ENCODE data around the gene ARAP1.

ARAP1 gene

DNA sequence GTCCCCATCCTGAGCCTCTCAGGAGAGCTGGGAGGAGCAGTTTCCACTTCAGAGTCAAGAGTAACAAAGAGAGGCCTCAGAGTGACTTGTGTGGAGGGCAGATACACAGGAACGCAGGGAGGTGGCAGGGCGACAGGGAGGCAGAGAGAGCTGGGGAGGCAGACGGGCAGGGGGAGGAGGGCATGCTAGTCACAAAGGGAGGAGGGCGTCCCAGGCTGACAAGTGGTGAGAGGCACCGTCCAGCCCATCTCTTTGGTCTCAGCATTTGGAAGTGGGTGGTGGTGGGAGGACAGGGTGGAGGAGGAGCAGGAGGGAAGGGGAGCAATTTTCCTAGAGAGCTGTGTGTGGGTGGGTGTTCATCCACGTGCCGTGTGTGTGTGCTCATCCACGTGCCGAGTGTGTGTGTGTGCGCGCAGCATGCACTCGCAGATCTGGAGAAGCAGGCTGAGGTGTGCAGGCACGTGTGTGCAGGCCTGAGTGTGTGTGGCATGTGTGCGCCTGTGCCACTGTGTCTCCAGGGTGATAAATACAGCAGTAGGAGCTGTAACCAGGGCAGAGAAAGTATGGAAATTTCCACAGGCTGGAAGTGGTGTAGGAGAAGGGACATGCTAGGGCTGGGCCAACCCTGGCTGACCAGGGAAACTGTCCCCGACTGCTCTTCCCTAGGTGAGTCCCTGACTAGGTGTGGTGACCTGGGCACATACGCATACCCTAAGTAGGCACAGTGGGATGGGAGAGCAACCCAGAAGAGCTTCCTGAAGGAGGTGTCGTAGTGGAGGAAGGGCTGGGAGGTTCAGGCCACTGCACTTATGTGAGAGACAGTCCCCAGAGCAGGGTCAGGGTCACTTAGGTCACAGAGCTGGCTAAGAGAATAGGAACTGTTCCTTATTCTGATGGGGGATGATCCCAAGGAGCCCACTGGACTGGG is 70.7 kb downstream of the ARAP1 start:
- no peak for DNase-seq

DNA sequence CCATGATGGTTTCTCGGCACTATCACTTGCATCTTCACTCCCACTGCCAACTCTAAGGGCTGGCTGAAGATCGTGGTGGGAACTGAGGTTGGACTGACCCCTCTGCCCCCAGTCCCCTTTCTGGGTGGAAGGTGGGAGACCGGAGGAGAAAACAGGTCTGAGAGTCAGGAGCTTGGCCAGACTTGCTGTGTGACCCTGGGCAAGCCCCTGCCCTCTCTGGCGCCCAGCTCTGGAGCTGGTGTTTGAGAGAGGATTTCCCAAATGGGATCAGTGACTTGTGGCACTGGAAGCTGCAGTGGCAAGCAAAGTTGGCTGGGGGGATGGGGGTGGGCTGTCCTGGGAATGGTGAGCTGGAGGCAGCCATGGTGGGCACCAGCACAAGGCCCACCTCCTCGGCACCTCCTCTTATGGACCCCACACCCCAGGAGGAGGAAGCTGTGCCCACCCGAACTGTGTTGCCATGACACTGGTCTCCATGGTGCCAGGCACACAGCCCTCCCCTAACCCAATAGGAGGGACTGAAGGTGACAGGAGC is 71.5 kb downstream of the ARAP1 start:
- no peak for DNase-seq

DNA sequence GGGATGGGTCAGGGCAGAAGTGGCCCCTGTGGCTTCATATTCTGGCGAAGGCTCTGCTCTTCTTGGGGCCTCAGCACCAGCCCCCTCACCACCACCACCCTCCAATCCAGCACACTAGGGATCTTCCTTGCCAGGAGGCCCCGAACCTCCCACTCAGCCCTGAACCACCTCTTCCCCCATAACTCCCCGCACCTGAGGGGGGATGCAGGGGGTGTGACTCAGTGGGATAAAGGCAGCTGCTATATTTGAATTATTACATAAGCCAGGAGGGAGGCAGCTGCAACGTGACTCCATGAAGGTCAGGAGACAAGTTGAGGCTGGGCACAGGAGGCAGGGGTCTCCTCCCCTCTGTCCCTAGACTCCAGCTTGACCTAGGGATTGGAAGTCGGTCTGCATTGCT is 72.3 kb downstream of the ARAP1 start:
- DNase-seq: no peak

DNA sequence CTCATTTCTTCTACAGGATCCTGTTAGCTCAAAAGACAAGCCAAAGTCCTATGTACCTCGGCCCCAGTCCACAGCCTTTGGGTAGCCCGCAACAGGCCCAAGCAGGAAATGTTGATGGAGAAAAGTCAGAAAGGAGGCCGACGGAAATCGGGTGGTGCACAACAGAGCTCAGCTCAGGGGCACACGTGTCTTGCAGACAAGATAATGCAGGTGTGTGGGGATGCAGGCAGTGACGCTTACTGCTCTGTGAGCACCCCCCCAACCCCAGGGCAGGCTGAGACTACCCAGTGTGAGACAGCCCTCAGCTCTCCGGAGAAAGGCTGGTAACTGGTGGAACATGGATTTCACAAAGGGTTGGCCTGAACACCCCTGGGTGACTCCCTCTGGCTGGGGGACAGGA is 73.7 kb downstream of the ARAP1 start:
- DNase-seq: no peak

DNA sequence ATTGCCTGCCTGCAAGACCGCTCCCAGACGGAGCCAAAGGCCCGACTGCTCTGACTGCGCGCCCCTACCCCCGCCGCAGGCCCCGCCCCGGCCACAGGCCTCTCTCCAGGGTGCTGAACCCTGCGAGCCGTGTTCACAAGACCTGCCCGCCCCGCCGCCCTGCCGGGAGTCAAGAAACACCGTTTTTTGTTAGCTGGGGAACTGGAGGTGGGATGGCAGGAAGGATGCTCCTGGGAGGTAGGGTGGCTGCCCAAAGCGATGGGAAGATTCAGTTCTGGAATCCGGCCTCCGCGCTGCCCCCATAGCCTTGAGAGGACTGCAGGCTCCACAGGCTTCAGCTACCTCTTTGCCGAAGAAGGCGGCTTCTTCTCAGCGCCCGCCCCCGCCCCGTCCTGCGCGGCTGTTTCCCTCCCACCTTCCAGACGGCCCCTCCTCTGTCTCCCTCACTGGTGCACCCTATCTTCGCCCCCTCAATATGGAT is 75.3 kb downstream of the ARAP1 start:
- peak; percentile 85 for DNase-seq

DNA sequence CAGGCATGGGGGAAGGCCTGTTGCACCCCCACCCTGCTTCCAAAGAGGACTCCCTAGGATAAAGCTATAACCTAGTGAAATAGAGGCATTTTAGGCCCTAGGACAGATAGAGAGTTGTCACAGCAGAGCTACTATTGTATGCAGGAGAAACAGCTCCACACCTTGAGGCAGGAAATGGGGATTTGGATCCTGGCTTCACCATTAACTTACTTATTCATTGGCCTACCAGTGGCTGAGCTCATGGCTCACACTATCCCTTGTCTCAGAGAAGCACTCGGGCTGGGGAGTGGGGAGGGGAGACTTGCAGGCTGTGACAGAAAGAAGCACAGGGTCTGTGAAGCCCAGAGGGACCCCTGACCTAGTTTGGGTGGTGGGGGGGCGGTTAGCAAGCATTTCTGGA is 77.0 kb downstream of the ARAP1 start:
- DNase-seq: no peak

DNA sequence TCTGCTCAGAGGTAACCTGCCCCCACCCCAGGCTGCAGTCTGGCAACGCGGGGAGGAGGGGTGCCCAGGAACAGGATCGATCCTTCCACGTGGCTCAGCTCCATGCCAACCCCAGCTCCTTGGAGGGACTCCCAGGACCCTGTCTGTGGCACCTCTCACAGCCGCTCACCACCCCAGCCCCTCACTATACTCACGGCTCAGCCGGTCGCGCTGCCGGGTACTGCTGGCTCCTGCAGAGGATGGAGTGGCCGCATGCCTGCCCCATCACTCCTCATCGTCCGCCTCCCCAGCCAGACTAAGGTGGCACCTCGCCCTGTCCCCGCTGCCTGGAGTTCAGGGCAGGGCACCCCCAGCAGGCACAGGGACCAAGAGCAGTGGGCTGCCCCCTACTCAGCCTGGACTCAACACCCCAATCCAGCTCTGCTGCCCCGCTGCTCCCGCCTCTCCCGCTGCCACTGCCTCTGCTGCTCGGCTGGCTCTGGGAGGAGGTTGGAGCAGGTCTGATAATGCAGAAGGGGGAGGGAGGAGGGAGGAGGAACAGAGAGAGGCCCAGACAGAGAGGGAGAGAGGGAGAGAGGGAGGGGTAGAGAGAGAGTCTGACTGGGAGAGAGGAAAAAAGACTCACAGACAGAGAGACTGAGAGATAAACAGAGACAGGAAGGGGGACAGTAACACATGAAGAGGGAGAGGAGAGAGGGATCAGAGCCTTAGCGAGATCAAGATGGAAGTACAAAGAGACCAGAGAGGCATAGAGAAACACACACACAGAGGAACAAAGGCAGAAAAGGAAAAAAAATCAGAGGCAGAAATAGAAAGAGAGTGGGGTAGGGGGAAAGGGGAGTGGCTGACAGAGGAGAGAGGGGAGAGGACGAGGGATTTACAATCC is 78.0 kb downstream of the ARAP1 start, which contains the start of gene PDE2A:
Gene PDE2A, minus strand, starts transcription at position 480 of the 886 bp plus-strand sequence. Its CDS starts 215 bp downstream, at position 265.
- DNase-seq: no peak

DNA sequence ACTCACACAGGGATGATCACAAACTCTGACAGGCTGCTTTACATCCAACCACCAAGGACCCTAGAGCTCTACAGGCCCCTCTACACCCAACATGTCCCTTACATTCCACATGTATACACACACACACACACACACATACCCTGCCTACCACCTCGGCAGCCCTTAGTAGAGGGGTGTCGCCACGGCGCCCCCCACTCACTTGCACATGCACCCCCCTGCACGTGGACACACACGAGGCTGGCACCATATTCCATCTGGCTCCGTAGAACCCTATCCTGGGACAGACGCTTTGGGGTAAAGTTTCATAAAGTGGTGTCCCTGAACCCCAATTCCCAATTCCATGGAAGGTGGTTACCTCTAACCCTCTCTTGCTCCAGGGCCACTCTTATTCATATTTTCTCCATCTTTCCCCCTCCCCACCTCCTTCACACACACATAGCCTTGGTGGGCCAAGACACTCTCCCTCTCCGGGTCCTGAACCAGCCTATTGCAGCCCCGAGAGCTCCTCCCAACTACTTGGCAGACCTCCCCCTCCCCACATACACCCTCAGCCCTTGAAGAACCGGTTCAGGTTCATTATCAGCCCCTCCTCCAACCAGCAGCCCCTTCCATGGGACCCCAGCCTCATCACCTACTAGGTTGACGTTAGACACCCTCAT is 78.8 kb downstream of the ARAP1 start:
- DNase-seq: no peak

DNA sequence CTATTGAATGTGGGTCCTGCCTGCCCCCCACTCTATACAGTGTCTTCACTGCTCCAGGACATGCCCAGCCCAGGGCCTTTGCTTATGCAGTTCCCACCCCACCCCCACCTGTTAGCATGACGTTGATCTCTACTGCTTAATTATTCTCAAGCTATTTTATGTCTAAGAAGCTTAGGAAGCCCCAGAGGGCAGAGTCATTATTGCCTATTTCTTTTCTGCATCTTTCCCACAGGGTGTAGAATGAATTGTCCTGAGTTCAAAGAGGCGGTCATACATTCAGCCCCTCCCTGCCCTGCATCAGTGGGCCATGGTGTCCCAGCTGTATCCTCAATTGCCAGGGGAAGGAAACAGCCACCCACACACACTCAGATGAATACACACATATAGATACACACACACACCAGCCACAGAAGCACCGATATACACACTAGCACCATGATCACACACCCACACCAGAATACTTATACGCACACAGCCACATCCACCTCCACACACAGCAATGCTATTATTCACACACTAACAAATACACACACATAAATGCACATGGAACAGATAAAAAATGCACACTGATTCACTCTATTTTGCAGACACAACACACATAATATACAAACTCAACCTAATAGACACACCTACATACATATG is 79.5 kb downstream of the ARAP1 start:
- no peak for DNase-seq

DNA sequence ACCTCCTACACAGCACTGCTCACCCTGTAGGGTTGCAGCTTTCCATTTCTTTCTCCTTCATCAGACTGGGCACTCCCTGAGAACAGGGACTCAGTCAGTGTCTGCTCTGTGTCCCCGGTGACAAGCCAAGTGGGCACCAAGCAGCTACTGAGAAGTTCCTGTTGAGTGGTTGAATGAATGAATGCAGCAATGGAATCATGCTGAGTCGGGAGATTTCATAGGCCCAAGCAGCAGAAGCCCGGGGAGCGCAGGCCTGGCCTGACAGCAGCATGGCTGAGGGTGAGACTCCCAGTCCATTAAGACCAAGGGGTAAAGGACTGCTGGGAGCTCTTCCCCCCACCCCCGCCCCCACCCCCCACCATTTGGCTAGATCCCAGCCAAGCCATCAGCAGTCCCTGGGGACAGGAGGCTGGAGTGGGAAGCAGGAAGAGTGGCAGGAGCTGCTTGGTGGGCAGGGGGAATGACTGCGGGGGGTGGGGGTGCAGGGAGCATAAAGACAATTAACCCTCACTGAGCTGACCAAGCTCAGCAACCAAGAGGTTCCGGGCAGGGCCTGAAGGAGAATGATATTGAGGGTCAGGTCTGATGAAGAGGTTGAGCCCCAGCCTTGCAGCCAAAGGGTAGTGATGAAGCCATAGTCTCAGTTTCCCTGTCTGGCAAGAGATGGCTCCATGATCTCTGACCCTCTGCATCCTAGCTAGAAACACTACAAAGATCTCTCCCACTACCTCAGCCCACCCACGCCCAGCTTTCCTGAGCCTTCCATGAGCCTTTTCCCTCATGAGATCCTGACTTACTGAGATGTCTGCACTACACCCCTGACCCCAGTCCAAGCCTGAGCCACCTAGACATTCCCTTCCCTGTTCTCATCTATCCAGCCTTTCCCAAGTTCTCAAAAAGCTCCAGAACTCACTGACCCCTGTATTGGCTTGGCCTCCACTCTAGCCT is 80.8 kb downstream of the ARAP1 start:
- DNase-seq: no peak

DNA sequence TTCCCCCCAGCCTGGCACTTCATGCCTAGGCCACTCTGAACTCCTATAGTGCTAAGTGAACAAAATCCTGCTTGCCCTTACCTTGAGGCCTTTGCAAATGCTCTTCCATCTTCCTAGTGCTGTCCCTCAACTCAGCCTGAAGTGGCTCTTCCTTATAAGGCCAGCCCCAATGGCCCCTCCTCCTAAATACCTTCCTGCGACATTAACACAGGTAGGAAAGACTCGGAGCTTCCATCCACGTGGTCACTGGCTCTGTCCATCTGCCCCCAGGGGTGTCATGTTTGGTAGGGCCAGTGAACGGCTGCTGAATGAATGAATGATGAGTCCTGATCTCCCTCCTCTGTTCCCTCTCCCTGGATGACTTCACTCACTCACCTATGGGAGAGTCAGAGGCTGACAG is 82.2 kb downstream of the ARAP1 start:
- DNase-seq: no peak

DNA sequence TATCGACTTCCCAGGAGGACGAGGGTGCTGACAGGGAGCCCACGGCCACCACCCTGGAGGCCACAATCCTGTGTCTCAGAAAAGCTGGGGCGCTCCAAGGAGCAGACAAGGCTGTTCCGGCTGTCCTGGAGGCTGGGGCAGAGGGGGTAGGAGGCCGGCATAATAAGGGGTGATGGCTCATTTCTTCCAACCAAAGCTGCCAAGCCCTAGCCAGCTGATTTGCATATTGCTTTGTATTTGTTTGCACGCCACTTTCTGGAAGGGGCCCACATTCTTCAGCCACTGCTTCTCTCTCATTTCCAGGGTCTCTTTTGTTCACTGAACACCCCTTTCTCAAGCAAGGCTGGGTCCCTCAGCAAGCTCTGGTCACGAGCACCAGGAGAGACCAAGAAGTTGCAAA is 82.7 kb downstream of the ARAP1 start:
- no peak for DNase-seq

DNA sequence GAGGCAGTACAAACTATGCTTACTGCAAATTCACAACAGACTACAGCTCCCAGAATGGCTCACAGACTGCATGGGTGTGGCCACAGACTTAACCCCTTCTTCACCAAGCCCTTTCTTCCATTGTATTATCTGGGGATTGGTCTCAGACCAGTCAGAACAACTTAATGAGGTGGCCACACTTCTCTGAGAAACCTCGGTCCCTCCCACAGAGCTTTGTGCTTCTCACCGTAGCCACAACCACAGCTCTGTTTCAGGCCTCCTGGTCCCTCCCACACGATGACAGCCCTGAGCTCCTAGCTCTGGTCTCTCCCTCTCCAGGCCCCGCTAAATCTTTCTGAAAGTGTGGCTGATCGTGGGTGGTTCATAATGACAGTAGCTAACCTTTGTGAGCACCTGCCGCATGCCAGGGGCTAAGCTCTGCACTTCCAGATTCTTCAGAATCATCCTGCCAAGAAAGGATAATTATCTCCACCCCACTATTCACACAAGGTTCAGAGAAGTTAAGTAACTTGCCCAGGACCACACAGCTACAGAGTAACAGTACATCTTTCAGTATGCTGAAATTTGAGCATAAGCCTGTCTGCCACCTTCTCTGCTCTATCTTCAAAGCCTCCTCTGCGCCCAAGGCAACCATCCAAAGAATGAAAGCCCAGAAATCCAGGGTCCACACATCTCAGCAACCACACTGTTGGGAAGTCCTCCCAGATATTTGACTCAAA is 83.4 kb downstream of the ARAP1 start:
- DNase-seq: no peak

DNA sequence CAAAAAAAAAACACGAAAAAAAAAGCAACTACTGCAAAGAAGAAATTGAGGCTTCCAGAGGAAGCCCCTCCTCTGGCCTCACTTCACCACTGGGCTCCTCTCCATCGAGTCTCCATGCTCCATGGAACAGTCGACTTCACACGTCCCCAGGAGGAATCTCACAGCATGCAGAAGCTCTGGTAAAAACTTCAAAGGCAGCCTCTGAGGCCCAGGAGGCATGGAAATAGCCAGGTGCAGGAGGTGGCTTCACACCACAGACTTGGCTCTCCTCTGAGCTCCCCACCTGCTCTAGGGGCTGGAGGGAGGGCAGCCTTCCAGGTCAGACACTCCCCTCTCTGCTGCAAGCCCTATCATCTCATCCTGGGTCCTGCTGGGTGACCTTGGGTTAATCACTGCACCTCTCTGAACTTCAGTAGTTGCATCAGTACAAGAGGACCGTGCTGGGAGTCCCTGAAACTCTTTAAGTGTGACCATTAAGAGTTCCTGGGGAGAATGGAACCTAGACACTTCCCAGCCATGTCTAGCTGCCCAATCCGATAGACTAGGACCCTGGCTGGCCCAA is 86.2 kb downstream of the ARAP1 start:
- DNase-seq: no peak

DNA sequence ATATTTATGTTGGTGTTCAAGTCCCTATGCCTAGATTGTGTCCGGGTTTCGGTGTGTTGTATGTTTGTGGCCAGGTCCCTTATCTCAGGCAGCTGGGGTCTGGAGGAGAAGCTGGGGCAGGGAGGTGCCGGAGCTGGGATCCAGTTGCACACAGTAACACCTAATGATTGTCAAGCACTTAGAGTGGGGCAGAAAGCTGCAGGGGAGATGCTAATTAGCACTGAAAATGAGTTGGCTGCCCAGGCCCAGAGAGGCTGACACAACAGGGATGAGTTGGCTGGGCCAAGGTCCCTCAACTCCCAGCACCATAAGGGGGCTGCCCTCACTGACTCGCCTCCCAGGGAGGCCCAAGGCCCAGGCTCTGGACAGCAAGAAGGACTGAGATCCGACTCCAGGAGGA is 90.2 kb downstream of the ARAP1 start:
- no peak for DNase-seq

DNA sequence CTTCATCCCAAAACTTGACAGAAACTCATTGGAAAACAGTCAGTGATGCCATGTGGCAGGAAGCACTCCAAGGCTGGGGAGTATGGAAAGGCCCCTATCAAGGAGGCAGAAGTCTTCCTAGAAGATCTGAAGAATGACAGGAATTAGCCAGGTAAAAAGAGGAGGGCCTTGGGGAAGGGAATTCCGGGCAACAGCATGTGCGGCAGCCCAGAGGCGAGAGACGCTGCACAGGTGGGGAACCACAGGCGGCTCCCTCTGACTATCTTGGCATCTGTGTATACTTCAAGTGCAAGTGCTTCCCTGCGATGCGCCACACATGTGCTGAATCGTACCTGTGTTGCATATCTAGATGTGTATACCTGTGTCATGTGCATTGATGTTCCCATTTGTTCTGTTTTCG is 90.7 kb downstream of the ARAP1 start:
- DNase-seq: no peak

DNA sequence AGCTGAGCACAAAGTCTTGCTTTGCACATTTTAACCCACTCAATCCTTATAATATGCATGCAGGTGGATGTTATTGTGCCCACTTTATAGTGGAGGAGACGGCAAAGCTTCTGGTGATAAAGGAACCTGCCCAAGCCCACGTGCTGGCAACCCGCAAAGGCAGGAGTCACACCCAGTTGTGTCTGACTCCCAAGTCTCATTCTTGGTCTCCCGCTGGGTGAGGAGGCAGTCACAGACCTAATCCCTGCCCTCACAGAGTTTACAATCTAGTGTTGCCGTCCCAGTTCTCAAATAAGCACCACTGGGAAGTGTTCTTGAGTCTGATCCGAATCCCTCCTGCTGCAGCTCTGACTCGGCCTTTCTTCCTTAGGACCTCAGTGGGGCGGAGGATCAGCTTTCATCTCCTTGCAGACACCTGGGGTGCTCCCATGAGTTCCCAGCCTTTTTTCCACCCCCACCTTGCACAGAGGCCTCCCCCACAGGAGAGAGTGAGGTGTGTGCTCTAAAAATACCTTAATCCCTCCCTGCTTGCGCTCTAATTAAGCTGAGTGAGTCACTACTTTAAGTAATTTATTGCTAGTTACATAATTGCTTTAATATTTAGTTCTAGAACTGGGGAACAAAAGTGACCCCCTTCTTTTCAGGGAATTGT is 93.1 kb downstream of the ARAP1 start:
- DNase-seq: no peak

DNA sequence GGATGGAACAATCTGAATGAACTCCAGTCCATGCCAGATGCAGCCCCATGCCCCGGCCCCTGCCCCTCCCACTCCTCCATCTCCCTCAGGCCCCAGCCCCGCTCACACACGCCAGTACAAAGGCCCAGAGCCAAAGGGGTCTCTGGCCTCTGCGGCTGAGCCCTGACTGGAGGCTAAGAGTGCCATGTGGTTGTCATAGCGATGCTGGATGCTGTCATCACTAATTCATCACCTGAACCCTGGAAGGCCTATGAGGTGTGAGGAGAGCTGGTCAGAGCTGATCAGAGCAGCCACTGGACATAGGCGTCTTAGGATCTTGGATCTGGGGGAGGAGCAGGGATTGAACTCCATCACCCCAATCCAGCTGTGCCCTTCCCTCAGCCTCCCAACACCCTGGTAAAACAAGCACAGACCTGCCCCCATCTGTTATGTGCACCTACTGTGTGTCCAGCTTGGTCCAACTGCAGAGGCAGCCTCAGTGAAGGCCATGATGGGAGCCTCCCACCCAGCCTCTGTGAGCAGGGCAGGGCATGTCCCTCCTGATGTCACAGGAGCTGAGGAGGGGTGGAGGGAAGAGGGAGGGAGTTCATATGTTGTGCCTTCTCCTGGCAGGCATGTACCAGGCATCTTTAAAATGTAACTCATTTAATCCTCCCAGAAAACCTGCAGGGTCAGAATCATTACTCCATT is 94.7 kb downstream of the ARAP1 start:
- DNase-seq: no peak

All from left hindlimb (tissue), 1 donor.